ENCODE results near the gene MRPL4. TPM values are rescaled to one million over a fixed set of nuclear protein-coding genes. Genes with fewer than 3 reads are reported as not detected.

Gene MRPL4
- total and polyA plus RNA-seq, 2 of the 13 experiments (the other 11 are each of a cell fraction or from before 2014, with no cell fraction given), result 40.6 to 42.5 TPM

DNA sequence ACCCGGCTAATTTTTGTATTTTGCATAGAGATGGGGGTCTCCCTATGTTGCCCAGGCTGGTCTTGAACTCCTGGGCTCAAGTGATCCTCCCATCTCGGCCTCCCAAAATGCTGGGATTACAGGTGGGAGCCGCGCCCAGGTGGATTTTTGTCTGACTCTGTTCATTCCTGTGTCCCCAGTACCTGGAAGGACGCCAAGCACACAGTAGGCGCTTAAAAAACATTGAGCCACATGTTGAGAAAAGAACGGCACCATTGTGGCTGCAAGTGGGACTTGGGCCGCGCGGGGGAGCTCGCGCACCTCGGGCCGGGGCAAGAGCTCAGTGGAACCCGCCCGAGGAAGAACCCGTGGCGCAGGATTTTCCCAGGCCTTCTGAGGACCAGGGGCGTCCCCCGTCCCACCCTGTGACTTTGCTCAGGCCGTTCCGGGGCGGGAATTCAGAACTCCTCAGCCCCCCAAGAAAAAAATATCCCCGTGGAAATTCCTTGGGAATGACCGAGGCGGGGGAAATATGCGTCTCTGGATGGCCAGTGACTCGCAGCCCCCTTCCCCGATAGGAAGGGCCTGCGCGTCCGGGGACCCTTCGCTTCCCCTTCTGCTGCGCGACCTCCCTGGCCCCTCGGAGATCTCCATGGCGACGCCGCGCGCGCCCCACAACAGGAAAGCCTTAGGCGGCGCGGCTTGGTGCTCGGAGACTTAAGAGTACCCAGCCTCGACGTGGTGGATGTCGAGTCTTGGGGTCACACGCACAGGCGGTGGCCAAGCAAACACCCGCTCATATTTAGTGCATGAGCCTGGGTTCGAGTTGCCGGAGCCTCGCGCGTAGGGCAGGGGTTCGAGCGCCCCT is 17.5 kb downstream of the MRPL4 start (continued):
- TF ChIP-seq, protein P1, sequence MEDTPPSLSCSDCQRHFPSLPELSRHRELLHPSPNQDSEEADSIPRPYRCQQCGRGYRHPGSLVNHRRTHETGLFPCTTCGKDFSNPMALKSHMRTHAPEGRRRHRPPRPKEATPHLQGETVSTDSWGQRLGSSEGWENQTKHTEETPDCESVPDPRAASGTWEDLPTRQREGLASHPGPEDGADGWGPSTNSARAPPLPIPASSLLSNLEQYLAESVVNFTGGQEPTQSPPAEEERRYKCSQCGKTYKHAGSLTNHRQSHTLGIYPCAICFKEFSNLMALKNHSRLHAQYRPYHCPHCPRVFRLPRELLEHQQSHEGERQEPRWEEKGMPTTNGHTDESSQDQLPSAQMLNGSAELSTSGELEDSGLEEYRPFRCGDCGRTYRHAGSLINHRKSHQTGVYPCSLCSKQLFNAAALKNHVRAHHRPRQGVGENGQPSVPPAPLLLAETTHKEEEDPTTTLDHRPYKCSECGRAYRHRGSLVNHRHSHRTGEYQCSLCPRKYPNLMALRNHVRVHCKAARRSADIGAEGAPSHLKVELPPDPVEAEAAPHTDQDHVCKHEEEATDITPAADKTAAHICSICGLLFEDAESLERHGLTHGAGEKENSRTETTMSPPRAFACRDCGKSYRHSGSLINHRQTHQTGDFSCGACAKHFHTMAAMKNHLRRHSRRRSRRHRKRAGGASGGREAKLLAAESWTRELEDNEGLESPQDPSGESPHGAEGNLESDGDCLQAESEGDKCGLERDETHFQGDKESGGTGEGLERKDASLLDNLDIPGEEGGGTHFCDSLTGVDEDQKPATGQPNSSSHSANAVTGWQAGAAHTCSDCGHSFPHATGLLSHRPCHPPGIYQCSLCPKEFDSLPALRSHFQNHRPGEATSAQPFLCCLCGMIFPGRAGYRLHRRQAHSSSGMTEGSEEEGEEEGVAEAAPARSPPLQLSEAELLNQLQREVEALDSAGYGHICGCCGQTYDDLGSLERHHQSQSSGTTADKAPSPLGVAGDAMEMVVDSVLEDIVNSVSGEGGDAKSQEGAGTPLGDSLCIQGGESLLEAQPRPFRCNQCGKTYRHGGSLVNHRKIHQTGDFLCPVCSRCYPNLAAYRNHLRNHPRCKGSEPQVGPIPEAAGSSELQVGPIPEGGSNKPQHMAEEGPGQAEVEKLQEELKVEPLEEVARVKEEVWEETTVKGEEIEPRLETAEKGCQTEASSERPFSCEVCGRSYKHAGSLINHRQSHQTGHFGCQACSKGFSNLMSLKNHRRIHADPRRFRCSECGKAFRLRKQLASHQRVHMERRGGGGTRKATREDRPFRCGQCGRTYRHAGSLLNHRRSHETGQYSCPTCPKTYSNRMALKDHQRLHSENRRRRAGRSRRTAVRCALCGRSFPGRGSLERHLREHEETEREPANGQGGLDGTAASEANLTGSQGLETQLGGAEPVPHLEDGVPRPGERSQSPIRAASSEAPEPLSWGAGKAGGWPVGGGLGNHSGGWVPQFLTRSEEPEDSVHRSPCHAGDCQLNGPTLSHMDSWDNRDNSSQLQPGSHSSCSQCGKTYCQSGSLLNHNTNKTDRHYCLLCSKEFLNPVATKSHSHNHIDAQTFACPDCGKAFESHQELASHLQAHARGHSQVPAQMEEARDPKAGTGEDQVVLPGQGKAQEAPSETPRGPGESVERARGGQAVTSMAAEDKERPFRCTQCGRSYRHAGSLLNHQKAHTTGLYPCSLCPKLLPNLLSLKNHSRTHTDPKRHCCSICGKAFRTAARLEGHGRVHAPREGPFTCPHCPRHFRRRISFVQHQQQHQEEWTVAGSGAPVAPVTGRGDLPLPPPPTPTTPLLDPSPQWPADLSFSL (CRISPR knock-in tag; IDR thresholded peaks at IDR 0.05), result no peak
- TF ChIP-seq TGIF2 (CRISPR knock-in tag; IDR thresholded peaks at IDR 0.05), result no peak
- TF ChIP-seq ZNF160 (CRISPR knock-in tag; IDR thresholded peaks at IDR 0.05), result no peak
- no peak for TF ChIP-seq NFKB2 (CRISPR knock-in tag; IDR thresholded peaks at IDR 0.05; ENCODE audit: borderline replicate concordance)
- TF ChIP-seq IRF2 (CRISPR knock-in tag; IDR thresholded peaks at IDR 0.05), result peak; percentile 76
- no peak for TF ChIP-seq ZBTB10 (CRISPR knock-in tag; IDR thresholded peaks at IDR 0.05; ENCODE audit: borderline replicate concordance)
- TF ChIP-seq, protein P2, sequence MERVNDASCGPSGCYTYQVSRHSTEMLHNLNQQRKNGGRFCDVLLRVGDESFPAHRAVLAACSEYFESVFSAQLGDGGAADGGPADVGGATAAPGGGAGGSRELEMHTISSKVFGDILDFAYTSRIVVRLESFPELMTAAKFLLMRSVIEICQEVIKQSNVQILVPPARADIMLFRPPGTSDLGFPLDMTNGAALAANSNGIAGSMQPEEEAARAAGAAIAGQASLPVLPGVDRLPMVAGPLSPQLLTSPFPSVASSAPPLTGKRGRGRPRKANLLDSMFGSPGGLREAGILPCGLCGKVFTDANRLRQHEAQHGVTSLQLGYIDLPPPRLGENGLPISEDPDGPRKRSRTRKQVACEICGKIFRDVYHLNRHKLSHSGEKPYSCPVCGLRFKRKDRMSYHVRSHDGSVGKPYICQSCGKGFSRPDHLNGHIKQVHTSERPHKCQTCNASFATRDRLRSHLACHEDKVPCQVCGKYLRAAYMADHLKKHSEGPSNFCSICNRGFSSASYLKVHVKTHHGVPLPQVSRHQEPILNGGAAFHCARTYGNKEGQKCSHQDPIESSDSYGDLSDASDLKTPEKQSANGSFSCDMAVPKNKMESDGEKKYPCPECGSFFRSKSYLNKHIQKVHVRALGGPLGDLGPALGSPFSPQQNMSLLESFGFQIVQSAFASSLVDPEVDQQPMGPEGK (CRISPR knock-in tag; IDR thresholded peaks at IDR 0.05), result no peak; the same call in 1 of the 2 replicates
- TF ChIP-seq ZNF766 (CRISPR knock-in tag; IDR thresholded peaks at IDR 0.05; ENCODE audit: borderline replicate concordance), result no peak
- TF ChIP-seq SMARCE1 (IDR thresholded peaks at IDR 0.05; ENCODE audit: borderline replicate concordance), result no peak
- no peak for TF ChIP-seq ATF3 (CRISPR knock-in tag; IDR thresholded peaks at IDR 0.05)
- no peak for TF ChIP-seq RXRB (CRISPR knock-in tag; IDR thresholded peaks at IDR 0.05; ENCODE audit: borderline replicate concordance)

All from HepG2 (cell line).